ENCODE measurements around the gene SPTLC2. TPM values are rescaled to one million over a fixed set of nuclear protein-coding genes. Genes with fewer than 3 reads are reported as not detected.
A peak's percentile ranks its signal among the peaks of the same experiment; 100 is the strongest.

SPTLC2 gene
- total RNA-seq, 2 donors from 2014 or later, result 4.9 to 11.7 TPM

DNA sequence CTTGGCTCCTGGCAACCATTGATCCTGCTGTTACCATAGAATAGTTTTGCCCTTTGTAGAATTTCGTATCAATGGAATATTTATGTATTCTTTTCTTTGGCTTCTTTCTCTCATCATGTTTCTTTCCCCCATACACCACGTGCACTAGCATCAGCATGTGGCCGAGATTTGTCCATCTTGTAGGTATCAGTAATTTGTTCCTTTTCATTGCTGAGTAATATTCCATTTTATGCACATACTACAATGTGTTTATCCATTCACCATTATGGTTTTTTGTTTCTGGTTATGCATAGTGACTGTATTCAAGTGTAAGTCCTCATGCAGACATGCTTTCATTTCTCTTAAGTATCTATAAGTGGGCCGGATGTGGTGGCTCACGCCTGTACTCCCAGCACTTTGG is 113.3 kb downstream of the SPTLC2 start:
- Histone ChIP-seq H3K36me3 (replicated peaks in 1 of 2; ENCODE audit: insufficient read depth in 1 of 2, low read depth in 2 of 2) (no peaks in the 10 kb centered on the region), H3K4me1 (peaks cover 15% of the 10 kb centered on the region), H3K9me3 (no peaks in the 10 kb centered on the region), H3K27me3 (peaks cover 0 to 9% of the 10 kb centered on the region in 2 donors), H3K27ac (no peak overlapping the region), H3K4me3 (no peak overlapping the region)
- intact Hi-C loops (cut with DNase I), result no loop called here
- DNase-seq (no peak), ATAC-seq (no peak)
- WGBS, 2 donors, result 94 to 96% methylated on average over 5 of the region's 5 CpGs
- TF ChIP-seq POLR2A (IDR thresholded peaks at IDR 0.05), result no peak
- TF ChIP-seq, protein P1, sequence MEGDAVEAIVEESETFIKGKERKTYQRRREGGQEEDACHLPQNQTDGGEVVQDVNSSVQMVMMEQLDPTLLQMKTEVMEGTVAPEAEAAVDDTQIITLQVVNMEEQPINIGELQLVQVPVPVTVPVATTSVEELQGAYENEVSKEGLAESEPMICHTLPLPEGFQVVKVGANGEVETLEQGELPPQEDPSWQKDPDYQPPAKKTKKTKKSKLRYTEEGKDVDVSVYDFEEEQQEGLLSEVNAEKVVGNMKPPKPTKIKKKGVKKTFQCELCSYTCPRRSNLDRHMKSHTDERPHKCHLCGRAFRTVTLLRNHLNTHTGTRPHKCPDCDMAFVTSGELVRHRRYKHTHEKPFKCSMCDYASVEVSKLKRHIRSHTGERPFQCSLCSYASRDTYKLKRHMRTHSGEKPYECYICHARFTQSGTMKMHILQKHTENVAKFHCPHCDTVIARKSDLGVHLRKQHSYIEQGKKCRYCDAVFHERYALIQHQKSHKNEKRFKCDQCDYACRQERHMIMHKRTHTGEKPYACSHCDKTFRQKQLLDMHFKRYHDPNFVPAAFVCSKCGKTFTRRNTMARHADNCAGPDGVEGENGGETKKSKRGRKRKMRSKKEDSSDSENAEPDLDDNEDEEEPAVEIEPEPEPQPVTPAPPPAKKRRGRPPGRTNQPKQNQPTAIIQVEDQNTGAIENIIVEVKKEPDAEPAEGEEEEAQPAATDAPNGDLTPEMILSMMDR (IDR thresholded peaks at IDR 0.05), result no peak

DNA sequence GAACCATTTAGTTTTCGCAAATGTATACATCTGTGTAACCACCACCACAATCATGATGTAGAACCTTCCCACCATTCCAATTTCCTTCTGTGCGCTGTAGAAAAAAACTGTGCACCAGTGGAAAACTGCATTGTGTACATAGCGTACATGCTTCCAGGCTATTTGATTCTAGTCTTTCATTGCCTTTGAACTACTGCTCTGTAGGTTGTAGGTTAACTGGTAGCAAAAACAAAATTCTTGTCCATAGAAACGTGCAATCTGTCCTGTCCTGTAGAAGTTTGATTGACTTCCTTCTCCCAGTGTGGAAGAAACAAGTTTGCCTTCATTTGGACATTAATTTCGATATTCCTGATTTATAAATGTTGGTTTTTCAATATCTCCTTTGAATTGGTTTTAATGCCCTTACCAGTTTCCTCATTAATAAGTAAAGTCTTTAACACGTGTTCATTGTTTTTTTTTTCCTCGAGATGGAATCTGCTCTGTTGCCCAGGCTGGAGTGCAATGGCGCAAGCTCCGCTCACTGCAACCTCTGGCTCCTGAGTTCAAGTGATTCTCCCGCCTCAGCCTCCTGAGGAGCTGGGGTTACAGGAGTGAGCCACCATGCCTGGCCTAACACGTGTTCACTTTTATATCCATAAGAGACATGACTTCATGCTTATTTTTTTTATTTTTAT is 114.2 kb downstream of the SPTLC2 start:
- 74 to 76% methylated on average over 11 of the region's 11 CpGs for WGBS, 2 donors
- no peak overlapping the region for H3K27ac ChIP-seq
- H3K4me3 ChIP-seq, result no peak overlapping the region
- H3K27me3 ChIP-seq, result peaks cover 0 to 9% of the 10 kb centered on the region in 2 donors
- TF ChIP-seq, protein P1 (IDR thresholded peaks at IDR 0.05), result no peak
- TF ChIP-seq POLR2A (IDR thresholded peaks at IDR 0.05), result no peak
- H3K9me3 ChIP-seq, result no peaks in the 10 kb centered on the region
- H3K36me3 ChIP-seq (replicated peaks in 1 of 2; ENCODE audit: insufficient read depth in 1 of 2, low read depth in 2 of 2), result no peaks in the 10 kb centered on the region
- intact Hi-C loops (cut with DNase I), result no loop called here
- ATAC-seq (no peak), DNase-seq (no peak)
- H3K4me1 ChIP-seq, result peaks cover 18% of the 10 kb centered on the region

DNA sequence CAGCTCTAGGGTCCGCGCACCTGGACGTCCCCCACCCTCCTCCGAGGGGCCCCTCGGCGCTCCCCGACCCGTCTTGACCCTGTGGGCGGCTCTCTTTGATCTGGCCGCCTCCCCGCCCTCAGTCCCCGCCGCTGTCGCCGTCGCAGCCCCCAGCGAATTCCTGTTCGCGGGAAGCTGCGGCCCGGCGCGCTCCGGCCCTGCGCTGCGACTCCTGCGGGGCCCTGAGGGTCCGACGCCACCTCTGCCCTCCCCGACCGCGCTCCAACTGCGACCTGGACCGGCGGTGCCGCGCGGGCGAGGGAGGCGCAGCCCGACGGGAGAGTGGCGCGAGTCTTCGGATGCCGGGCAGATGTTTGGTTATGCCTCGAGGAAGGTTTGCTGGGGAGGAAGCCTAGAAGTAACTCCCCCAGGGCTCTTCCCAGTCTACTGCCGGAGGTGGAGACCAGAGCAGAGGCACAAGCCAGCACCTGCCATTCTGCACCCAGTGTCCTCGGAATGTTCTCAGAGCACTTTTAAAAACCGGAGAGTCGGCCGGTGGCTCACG is 117.4 kb downstream of the SPTLC2 start:
- ATAC-seq, result no peak
- H3K27ac ChIP-seq, result no peak overlapping the region

DNA sequence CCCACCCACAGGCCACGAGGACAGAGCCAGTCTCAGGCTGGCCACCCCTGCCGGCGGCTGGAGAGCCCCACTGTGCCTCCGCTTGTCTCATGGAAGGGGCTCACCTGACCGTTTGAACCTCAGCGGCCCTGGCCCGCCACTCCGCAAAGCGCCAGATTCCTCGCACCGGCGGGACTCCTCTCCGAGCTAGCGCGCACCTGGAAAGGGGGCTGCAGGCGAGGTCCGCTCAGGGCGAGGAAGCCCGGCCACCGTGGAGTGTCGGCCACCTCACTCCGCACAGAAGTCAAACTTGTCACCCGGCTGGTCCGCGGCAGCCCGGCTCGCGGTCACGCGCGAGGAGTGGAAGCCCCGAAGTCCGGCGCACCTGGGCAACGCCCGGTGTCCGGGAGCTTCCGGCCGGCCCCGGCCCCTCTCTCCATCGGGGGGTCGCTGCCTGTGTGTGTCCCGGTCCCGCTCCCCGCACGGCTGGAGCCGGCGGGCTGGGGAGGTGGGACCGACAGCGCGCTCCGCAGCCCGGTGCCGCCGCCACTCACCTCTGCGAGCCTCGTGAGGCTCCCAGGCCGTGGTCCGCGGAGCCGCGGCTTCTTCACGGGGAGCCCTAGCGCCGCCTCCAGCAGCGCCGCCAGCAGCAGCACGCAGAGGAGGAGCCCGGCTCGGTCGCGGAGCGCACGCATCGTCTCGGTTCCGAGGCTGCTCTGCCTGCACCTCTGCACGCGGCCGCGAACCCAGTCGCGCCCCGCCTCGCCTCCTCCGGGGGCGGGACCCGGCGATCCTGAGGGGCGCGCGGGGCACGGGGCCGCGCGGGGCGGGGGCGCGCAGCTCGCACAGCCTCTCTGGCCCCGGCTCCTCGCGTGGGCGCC is 118.1 kb downstream of the SPTLC2 start, which contains the start of gene ISM2:
TSS of gene ISM2 (minus strand) at position 697 of the 860 bp plus-strand sequence. CDS start at position 674, 23 bp downstream.
- DNase-seq (peak; percentile 18 to 40 (median 30)), ATAC-seq (peak; percentile 52)
- no peak within 1 kb of the TSS for H3K27ac ChIP-seq
- H3K4me1 ChIP-seq, result peaks cover 18% of the 10 kb centered on the region
- H3K9me3 ChIP-seq, result no peaks in the 10 kb centered on the region
- H3K4me3 ChIP-seq, result peak within 1 kb of the TSS; percentile 16 to 20
- TF ChIP-seq, protein P1 (IDR thresholded peaks at IDR 0.05), result no peak
- no peak for TF ChIP-seq POLR2A (IDR thresholded peaks at IDR 0.05)
- intact Hi-C loops (cut with DNase I), result no loop called here
- H3K36me3 ChIP-seq (replicated peaks in 1 of 2; ENCODE audit: insufficient read depth in 1 of 2, low read depth in 2 of 2), result no peaks in the 10 kb centered on the region
- H3K27me3 ChIP-seq, result peaks cover 0 to 9% of the 10 kb centered on the region in 2 donors
- 1 to 10% methylated on average over 6 to 104 of the region's 104 CpGs for WGBS, 2 donors

More for the DNA sequence above, 117.4 kb downstream of the SPTLC2 start:
- peaks cover 0 to 9% of the 10 kb centered on the region in 2 donors for H3K27me3 ChIP-seq
- intact Hi-C loops (cut with DNase I), result no loop called here
- WGBS, 2 donors, result 4% methylated on average over 47 of the region's 53 CpGs; no CpG with 5 or more reads in 1 of the 2 donors
- peaks cover 18% of the 10 kb centered on the region for H3K4me1 ChIP-seq
- H3K4me3 ChIP-seq, result peak overlapping the region; percentile 16 to 20
- no peak for TF ChIP-seq POLR2A (IDR thresholded peaks at IDR 0.05)
- TF ChIP-seq, protein P1 (IDR thresholded peaks at IDR 0.05), result no peak
- H3K9me3 ChIP-seq, result no peaks in the 10 kb centered on the region
- no peak for DNase-seq
- no peaks in the 10 kb centered on the region for H3K36me3 ChIP-seq (replicated peaks in 1 of 2; ENCODE audit: insufficient read depth in 1 of 2, low read depth in 2 of 2)

All from body of pancreas (tissue), 4 donors.